ENCODE results near the gene FAM241A.
A peak's percentile ranks its signal among the peaks of the same experiment; 100 is the strongest.
"Not testable (repeated sequence)": the region's sequence is repeated elsewhere in the genome, so short reads cannot be mapped to it uniquely, and the experiment has no call there.

Gene FAM241A

GRCh38 chr4:112140536-112140935, 4.7 kb upstream of the FAM241A start:
- DNase-seq, result no peak

DNA sequence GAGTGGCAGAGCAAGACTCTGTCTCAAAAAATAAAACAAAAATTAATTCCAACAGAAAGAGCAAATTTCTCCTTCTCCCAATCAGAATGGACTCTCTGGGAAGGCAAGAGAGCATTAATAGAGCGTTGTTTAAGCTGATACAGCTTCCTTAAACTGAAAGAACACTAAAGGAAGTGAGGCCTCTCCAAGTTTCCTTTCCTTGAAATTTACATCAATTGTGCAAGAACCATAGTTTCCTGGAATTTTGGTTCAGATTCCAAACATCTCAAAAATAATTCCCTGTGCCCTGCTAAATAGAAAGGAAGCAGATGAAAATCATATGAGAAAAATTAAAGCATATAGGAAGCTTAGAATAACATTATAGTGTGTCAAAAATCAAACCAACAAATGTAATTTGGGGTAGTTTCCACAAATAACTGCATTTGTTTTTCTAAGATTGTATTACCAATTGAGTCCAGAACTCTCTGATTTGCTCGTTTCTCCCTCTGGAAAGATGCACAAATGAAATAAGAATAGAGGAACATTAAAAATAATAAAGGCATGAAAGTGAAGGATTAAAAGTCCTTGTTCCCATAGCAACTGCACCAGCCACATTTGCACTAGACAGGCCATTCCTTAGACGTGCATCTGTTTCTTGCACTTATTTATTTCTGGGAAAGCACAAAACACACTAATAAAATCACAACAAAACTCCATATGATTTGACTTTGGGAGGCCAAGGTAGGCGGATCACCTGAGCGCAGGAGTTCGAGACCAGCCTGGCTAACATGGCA, 3.7 kb upstream of the FAM241A start:
- DNase-seq, result no peak

DNA sequence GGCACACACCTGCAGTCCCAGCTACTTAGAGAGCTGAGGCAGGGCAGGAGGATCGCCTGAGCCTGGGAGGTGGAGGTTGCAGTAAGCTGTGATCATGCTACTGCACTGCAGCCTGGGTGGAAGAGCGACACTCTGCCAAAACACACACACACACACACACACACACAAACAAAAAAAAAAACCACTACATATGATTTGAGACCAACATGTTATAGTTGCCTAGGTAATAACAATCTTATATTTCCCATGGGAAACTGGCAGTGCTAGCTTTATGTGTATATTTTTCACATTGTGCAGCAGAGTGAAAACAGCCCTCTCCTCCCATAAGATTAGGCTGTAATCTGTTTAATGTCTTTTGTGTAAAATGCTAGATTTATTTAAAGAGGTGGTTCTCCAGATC, 3.1 kb upstream of the FAM241A start:
- DNase-seq, result no peak

DNA sequence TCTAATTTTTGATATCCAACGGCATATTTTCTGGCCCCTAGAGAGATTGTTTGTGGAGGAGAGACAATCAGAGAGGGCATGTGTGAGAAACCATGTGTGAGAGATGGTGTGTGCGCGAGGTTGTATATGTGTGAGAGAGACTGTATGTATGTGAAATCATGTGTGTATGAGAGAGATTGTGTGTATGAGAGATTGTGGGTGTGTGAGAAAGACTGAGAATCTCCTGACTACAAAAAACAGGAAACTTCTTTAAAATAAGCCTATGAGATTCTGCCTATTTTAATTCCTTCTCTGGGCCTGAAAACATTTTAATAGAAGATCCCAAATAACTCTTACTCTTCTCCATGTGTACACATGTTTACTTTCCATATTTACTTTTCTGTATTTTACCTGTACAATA, 1.5 kb upstream of the FAM241A start:
- DNase-seq, result no peak

GRCh38 chr4:112144546-112145325, 518 bp upstream of the FAM241A start:
- DNase-seq, result no peak

DNA sequence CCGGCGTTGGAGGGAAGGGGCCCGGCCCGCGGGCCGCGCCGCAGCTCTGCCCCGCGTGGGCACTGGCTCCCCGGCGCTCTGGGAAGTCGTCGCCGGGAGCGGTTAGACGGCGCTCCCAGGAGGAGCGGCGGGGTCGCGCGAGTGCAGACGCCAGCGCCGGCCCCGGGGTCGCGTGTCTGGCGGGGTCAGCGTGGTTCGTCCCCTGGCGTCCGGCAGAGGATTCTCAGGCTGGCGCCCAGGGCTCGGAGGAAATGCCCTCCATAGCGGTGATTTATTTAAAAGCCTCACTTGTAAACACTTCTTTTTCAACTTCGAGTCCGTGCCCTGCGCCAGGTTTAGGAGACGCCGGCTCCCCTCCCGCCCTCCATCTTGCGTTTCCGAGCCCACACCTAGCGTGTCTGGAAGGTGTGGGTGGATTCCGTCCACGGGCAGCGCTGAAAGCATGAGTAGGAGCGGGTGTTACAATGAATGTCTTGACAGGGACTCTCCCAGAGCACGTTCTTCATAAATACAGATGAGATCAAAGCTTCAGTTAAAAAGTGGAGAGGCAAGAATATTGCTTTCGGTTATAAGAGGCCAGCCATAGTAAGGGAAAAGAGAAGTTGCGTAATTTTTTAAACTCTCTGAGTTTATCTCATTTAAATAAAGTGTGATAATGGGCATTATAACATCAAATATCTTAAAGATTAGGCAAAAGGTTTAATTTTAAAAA, 692 bp downstream of the FAM241A start:
- no peak for DNase-seq

GRCh38 chr4:112146502-112146813, 1.2 kb downstream of the FAM241A start:
- no peak for DNase-seq

- no peak for DNase-seq
These were observed 2.4 kb downstream of the FAM241A start for GRCh38 chr4:112147697-112148096.

DNA sequence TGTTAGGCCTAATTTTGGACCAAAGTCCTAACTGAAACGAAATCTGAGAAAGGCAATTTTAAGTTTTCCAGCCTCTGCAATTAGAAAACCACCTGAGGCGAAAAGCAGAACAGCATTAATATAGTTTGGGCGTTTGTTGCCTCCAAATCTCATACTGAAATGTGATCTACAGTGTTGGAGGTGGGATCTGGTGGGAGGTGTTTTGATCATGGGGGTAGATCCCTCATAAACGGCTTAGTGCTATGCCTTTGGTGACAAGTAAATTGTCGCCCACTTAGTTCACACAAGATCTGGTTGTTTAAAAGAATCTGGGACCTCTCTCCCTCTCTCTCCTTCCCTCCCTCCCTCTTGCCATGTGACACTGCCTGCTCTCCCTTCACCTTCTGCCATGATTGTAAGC, 5.7 kb downstream of the FAM241A start:
- DNase-seq, result no peak

DNA sequence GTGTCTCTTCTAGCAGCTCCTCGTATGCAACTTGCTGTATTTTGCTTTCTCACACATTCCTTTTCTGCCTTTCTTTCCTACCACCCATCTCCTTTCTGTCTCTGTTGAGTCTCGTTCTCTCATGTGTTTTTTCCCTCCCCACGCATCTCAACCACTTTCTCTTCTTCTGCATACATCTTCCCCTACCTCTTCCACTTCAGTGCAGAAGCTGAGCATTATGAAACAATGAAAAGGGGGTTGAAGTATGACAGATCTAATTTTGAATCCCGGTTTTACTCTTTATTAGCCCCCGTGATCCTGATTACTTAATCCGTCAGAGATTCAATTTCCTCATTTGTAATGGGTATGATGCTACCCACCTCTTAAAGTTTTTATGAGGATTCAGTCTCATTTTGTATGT, 7.3 kb downstream of the FAM241A start:
- no peak for DNase-seq

DNA sequence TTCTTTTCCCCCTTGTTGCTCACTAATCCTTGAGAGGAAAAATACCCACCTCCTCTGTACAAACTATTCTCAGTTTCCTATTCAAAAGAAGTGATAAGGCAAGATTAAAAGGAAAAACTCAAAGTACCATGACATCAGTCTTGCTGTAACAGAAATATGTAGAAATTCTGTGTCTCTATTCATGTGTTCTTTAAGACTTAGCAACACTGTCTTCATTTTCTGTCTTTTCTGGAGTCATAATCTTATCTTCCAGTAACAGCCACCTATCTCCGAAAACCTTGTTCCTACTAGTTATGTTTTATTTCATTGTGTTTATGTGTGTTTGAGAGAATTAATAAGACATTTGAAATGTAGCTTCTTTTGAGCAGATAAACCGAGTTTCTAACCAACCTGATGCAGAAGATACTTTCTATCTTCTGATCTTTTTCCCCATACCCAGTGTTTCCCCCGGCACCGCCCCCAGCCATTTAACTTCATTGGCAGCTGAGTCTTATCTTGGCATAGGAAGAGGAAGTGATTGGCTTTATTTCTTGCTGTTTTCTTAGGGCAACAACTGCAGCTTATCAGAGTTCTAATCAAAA, 8.0 kb downstream of the FAM241A start:
- no peak for DNase-seq

- no peak for DNase-seq
These were observed 10.9 kb downstream of the FAM241A start for GRCh38 chr4:112156112-112156511.

GRCh38 chr4:112156553-112156952, 11.3 kb downstream of the FAM241A start:
- DNase-seq, result no peak

GRCh38 chr4:112163706-112164105, 18.5 kb downstream of the FAM241A start:
- not testable (repeated sequence) for DNase-seq

GRCh38 chr4:112167794-112168193, 22.5 kb downstream of the FAM241A start:
- no peak for DNase-seq

- no peak for DNase-seq
These were observed 23.7 kb downstream of the FAM241A start for GRCh38 chr4:112168719-112169500.

DNA sequence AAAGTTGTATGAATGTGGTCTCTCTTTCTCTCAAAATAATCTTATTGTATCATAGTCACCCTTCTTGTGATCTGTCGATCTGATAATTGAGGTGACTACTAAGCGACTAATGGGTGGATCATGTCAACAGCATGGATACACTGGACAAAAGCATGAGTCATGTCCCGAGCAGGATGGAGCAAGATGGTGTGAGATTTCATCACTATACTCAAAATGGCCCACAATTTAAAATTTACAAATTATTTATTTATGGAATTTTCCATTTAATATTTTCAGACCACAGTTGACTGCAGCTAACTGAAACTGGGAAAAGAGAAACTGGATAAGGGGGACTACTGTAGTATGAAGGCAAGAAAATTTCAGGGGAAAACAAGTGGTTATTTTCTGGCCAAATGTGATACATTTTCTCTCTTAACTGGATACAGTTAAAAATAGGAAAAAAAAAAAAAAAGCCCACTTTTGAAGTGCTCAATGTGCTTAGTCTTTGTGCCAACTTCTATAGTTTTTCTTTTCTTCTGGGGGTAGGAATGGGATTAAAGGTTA, 25.3 kb downstream of the FAM241A start:
- peak; percentile 89 for DNase-seq

DNA sequence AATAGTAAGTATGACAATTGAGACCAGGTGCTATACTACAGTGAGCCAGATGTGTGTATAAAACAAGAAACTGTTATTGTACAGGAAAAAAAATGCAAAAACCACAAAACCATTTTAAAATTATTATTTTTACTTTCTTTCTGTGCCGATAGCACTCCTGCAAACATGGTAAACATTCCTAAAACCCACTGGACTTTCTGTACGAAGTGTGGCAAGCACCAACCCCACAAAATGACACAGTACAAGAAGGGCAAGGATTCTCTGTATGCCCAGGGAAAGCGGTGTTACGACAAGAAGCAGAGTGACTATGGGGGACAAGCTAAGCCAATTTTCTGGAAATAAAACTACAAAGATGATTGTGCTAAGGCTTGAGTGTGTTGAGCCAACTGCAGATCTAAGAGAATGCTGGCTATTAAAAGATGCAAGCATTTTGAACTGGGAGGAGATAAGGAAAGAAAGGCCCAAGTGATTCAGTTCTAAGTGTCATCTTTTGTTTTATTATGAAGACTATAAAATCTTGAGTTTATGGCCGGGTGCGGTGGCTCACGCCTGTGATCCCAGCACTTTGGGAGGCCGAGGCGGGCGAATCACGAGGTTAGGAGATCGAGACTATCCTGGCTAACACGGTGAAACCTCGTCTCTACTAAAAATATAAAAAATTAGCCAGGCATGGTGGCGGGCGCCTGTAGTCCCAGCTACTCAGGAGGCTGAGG, 26.0 kb downstream of the FAM241A start:
- peak; percentile 26 for DNase-seq

DNA sequence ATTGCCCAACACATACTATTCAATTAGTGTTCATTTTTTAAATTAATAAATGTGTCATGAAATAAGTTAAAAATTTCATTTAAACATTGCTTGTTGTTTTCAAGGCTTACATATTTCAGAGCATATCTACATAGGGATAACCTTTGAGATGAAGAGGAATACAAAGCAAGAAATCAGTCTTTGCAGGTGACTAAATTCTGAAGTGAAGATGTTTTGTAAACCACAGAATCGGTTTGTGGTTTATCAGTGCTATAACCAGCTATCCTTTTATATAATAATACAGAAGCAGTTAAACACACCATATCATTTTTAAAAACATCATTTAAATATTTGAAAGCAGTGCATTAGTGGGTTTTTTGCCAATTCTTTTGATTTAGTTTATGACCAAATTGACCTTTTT, 26.9 kb downstream of the FAM241A start:
- DNase-seq, result no peak

- DNase-seq, result peak; percentile 9
These were observed 28.6 kb downstream of the FAM241A start for GRCh38 chr4:112173593-112174558.

Data from fibroblast of upper back skin (primary cell).